Esophagus muscularis mucosa (tissue), 4 donors: ENCODE measurements around the gene AK5. TPM values are rescaled to one million over a fixed set of nuclear protein-coding genes. Genes with fewer than 3 reads are reported as not detected.

ENCODE experiments used
- DNase-seq: peaks from one replicate; pipeline ENCODE4 v3.0.0-alpha.2; 2017; ENCODE audit errors: extremely low spot score
- H3K27ac ChIP-seq, 4 donors: fragments of 200-600 bp; sonication (generic); replicated peaks in 1 of 4; 1 replicate in 3 of 4; 2 replicates in 1 of 4; pipeline ENCODE4 v1.5.1; 2016 to 2019; ENCODE audit warnings: mild to moderate bottlenecking in 1 of 4
- H3K27me3 ChIP-seq, 4 donors: fragments of 200-600 bp; sonication (generic); one replicate each; pipeline versions ENCODE4 v1.5.1 to v1.6.0; 2016 to 2019
- H3K36me3 ChIP-seq, 4 donors: fragments of 200-600 bp; sonication (generic); one replicate each; pipeline ENCODE4 v1.5.1; 2016 to 2019
- H3K4me1 ChIP-seq, 4 donors: fragments of 200-600 bp; sonication (generic); one replicate each; pipeline ENCODE4 v1.5.1; 2016 to 2019
- H3K4me3 ChIP-seq, 4 donors: fragments of 200-600 bp; sonication (generic); 1 replicate in 2 of 4; 2 replicates in 2 of 4; pipeline ENCODE4 v1.5.1; 2016 to 2019; ENCODE audit warnings: mild to moderate bottlenecking in 4 of 4, moderate library complexity in 1 of 4
- H3K9me3 ChIP-seq, 4 donors: fragments of 200-600 bp; sonication (generic); 1 replicate in 3 of 4; 2 replicates in 1 of 4; pipeline ENCODE4 v1.5.1; 2016 to 2019
- CTCF ChIP-seq, 3 experiments: fragments of 200-600 bp in 2 of 3; fragments of 450-650 bp in 1 of 3; sonication (generic) in 2 of 3; IDR thresholded peaks; one replicate each; pipeline ENCODE4 v1.5.1; 2017 to 2019; ENCODE audit warnings: antibody characterized with exemption in 3 of 3, mild to moderate bottlenecking in 2 of 3, moderate library complexity in 1 of 3
- EP300 ChIP-seq: sonication (generic); formaldehyde crosslinking; IDR thresholded peaks from one replicate; pipeline ENCODE4 v1.6.1; 2017; ENCODE audit warnings: antibody characterized with exemption
- POLR2A ChIP-seq: fragments of 450-650 bp; IDR thresholded peaks from one replicate; pipeline ENCODE4 v1.6.1; 2017; ENCODE audit warnings: antibody characterized with exemption, moderate library complexity, mild to moderate bottlenecking, low read depth
- POLR2AphosphoS5 ChIP-seq, 2 donors: sonication (generic); formaldehyde crosslinking; IDR thresholded peaks; one replicate each; pipeline ENCODE4 v1.6.1; 2017; ENCODE audit warnings: antibody characterized with exemption in 2 of 2
- WGBS: methylation state at CpG from one replicate; pipeline ENCODE4 v1.1.5; 2018; 5-methylcytosine and 5-hydroxymethylcytosine counted together
- intact Hi-C: fragments of 100-400 bp; cut with DNase I; formaldehyde crosslinking; loops from one replicate; pipeline ENCODE4 v1.15.1; 2023
- total RNA-seq, 4 donors: library from RNA; depleted of rRNA; stranded (reverse); fragments of >200 nt; gene quantifications; one replicate each; pipeline versions ENCODE4 v1.1.0 to v1.2.1, GENCODE V29; 2016

The AK5 gene
- total RNA-seq, 4 donors from 2014 or later: 0.97 to 2.5 (median 2.0) TPM

GRCh38 chr1:77582905-77583304, 301.1 kb downstream of the AK5 start:
- H3K36me3 ChIP-seq: peaks cover 20 to 58% (median 30%) of the 10 kb centered on the region in 4 donors
- no peaks in the 10 kb centered on the region for H3K9me3 ChIP-seq
- peaks cover 0 to 3% (median 0%) of the 10 kb centered on the region in 4 donors for H3K4me1 ChIP-seq
- no peak overlapping the region for H3K4me3 ChIP-seq
- no peak for DNase-seq
- H3K27me3 ChIP-seq: no peaks in the 10 kb centered on the region
- TF ChIP-seq POLR2A (no peak), EP300 (no peak), CTCF (IDR thresholded peaks at IDR 0.05) (no peak), POLR2AphosphoS5 (IDR thresholded peaks at IDR 0.05) (no peak)
- intact Hi-C loops: no loop called here
- 87% methylated on average over 4 of the region's 4 CpGs for WGBS
- H3K27ac ChIP-seq: no peak overlapping the region

- WGBS: 96% methylated on average over 2 of the region's 2 CpGs
- Histone ChIP-seq H3K27ac (no peak overlapping the region), H3K36me3 (peaks cover 16 to 52% (median 26%) of the 10 kb centered on the region in 4 donors), H3K4me1 (peaks cover 0 to 3% (median 0%) of the 10 kb centered on the region in 4 donors), H3K9me3 (no peaks in the 10 kb centered on the region), H3K27me3 (no peaks in the 10 kb centered on the region), H3K4me3 (no peak overlapping the region)
- no peak for TF ChIP-seq CTCF (IDR thresholded peaks at IDR 0.05)
- no peak for TF ChIP-seq EP300
- no peak for TF ChIP-seq POLR2AphosphoS5 (IDR thresholded peaks at IDR 0.05)
- TF ChIP-seq POLR2A: no peak
- no peak for DNase-seq
- intact Hi-C loops: no loop called here
Observed at GRCh38 chr1:77583483-77583882, 301.7 kb downstream of the AK5 start.

GRCh38 chr1:77584884-77585283, 303.1 kb downstream of the AK5 start:
- Histone ChIP-seq H3K36me3 (peaks cover 16 to 38% (median 20%) of the 10 kb centered on the region in 4 donors), H3K27me3 (no peaks in the 10 kb centered on the region), H3K4me3 (no peak overlapping the region), H3K27ac (no peak overlapping the region), H3K9me3 (no peaks in the 10 kb centered on the region), H3K4me1 (peaks cover 0 to 3% (median 0%) of the 10 kb centered on the region in 4 donors)
- intact Hi-C loops: no loop called here
- no peak for TF ChIP-seq POLR2AphosphoS5 (IDR thresholded peaks at IDR 0.05)
- no peak for TF ChIP-seq POLR2A
- no peak for TF ChIP-seq EP300
- TF ChIP-seq CTCF (IDR thresholded peaks at IDR 0.05): no peak
- WGBS: 88% methylated on average over 2 of the region's 2 CpGs
- no peak for DNase-seq

- WGBS: 92% methylated on average over 2 of the region's 2 CpGs
- H3K4me1 ChIP-seq: peaks cover 0 to 10% (median 4%) of the 10 kb centered on the region in 4 donors
- TF ChIP-seq POLR2A (no peak), EP300 (no peak), CTCF (IDR thresholded peaks at IDR 0.05) (no peak), POLR2AphosphoS5 (IDR thresholded peaks at IDR 0.05) (no peak)
- no peak overlapping the region for H3K27ac ChIP-seq
- no peak for DNase-seq
- H3K36me3 ChIP-seq: peaks cover 7 to 29% (median 14%) of the 10 kb centered on the region in 4 donors
- H3K4me3 ChIP-seq: no peak overlapping the region
- no peaks in the 10 kb centered on the region for H3K9me3 ChIP-seq
- intact Hi-C loops: no loop called here
- no peaks in the 10 kb centered on the region for H3K27me3 ChIP-seq
Observed at GRCh38 chr1:77585610-77586314, 303.9 kb downstream of the AK5 start.
